GM21528 (cell line): ENCODE results near the gene FAM98C.
"Not testable (repeated sequence)": the region's sequence is repeated elsewhere in the genome, so short reads cannot be mapped to it uniquely, and the experiment has no call there.

ENCODE experiments used
- ATAC-seq: cut with Tn5 transposase; IDR thresholded peaks from one replicate; pipeline ENCODE4 v1.9.1; 2021; ENCODE audit warnings: mild to moderate bottlenecking, moderate library complexity; ENCODE audit not compliant: unreplicated experiment, low FRiP score

Gene FAM98C

GRCh38 chr19:38421856-38422255 is 19.0 kb downstream of the FAM98C start:
- ATAC-seq = no peak

- no peak for ATAC-seq
Observed at GRCh38 chr19:38422438-38422837, 19.5 kb downstream of the FAM98C start.

GRCh38 chr19:38424272-38424671 is 21.4 kb downstream of the FAM98C start:
- ATAC-seq = no peak

GRCh38 chr19:38425222-38425809 is 22.4 kb downstream of the FAM98C start:
- no peak for ATAC-seq

- no peak for ATAC-seq
Observed at GRCh38 chr19:38425810-38426466, 23.0 kb downstream of the FAM98C start, which contains the start of gene RASGRP4. RASGRP4 (minus strand) TSS chr19:38426219; CDS start chr19:38426091, 128 bp downstream.

- not testable (repeated sequence) for ATAC-seq
Observed at GRCh38 chr19:38427035-38427677, 24.3 kb downstream of the FAM98C start.

- no peak for ATAC-seq
Observed at GRCh38 chr19:38429055-38429810, 26.3 kb downstream of the FAM98C start.

- ATAC-seq = no peak
Observed at GRCh38 chr19:38429811-38430156, 26.9 kb downstream of the FAM98C start.

GRCh38 chr19:38430931-38431330 is 28.0 kb downstream of the FAM98C start:
- ATAC-seq = no peak

GRCh38 chr19:38433268-38433733 is 30.4 kb downstream of the FAM98C start, which contains the start of gene RYR1:
RYR1 (plus strand) TSS chr19:38433691; CDS start chr19:38433830, 139 bp downstream.
- no peak for ATAC-seq

GRCh38 chr19:38434549-38435051 is 31.7 kb downstream of the FAM98C start:
- no peak for ATAC-seq

- no peak for ATAC-seq
Observed at GRCh38 chr19:38437295-38437694, 34.4 kb downstream of the FAM98C start.

- no peak for ATAC-seq
Observed at GRCh38 chr19:38437917-38438316, 35.0 kb downstream of the FAM98C start.

- no peak for ATAC-seq
Observed at GRCh38 chr19:38440592-38440991, 37.7 kb downstream of the FAM98C start.

GRCh38 chr19:38441657-38442348 is 38.9 kb downstream of the FAM98C start:
- ATAC-seq = no peak

- no peak for ATAC-seq
Observed at GRCh38 chr19:38442736-38443135, 39.8 kb downstream of the FAM98C start.

GRCh38 chr19:38443458-38443999 is 40.6 kb downstream of the FAM98C start:
- no peak for ATAC-seq

- ATAC-seq = no peak
Observed at GRCh38 chr19:38444026-38444425, 41.1 kb downstream of the FAM98C start.

GRCh38 chr19:38445362-38445761 is 42.5 kb downstream of the FAM98C start:
- ATAC-seq = no peak

- no peak for ATAC-seq
Observed at GRCh38 chr19:38448225-38448624, 45.3 kb downstream of the FAM98C start.
